ENCODE data around the gene PTCH2.
"Not testable (repeated sequence)": the region's sequence is repeated elsewhere in the genome, so short reads cannot be mapped to it uniquely, and the experiment has no call there.

DNA sequence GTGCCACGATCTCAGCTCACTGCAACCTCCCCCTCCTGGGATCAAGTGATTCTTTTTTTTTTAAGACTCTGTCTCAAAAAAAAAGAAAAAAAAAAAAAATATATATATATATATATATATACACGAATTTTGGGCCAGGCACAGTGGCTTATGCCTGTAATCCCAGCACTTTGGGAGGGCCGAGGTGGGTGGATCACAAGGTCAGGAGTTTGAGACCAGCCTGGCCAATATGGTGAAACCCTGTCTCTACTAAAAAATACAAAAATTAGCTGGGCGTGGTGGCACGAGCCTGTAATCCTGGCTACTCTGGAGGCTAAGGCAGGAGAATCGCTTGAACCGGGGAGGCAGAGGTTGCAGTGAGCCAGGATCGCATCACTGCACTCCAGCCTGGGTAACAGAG lies 45.2 kb downstream of the PTCH2 start:
- TF ChIP-seq EZH2phosphoT487, EZH2 (IDR thresholded peaks at IDR 0.05): not testable (repeated sequence)
- TF ChIP-seq, protein P1, sequence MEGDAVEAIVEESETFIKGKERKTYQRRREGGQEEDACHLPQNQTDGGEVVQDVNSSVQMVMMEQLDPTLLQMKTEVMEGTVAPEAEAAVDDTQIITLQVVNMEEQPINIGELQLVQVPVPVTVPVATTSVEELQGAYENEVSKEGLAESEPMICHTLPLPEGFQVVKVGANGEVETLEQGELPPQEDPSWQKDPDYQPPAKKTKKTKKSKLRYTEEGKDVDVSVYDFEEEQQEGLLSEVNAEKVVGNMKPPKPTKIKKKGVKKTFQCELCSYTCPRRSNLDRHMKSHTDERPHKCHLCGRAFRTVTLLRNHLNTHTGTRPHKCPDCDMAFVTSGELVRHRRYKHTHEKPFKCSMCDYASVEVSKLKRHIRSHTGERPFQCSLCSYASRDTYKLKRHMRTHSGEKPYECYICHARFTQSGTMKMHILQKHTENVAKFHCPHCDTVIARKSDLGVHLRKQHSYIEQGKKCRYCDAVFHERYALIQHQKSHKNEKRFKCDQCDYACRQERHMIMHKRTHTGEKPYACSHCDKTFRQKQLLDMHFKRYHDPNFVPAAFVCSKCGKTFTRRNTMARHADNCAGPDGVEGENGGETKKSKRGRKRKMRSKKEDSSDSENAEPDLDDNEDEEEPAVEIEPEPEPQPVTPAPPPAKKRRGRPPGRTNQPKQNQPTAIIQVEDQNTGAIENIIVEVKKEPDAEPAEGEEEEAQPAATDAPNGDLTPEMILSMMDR (IDR thresholded peaks at IDR 0.05): not testable (repeated sequence)

All from neural progenitor cell (in vitro differentiated cells).